GM19239 (cell line): ENCODE data around the gene CYLD.
A peak's percentile ranks its signal among the peaks of the same experiment; 100 is the strongest.

ENCODE experiments used
- DNase-seq: peaks from one replicate; pipeline ENCODE4 v3.0.0; 2011; ENCODE audit warnings: low spot score; ENCODE audit not compliant: insufficient read length
- FAIRE-seq: peaks from 2 replicates; lab custom pipeline; 2011; peaks lifted over from hg19 to GRCh38; lab: Jason Lieb, UNC

CYLD gene

GRCh38 chr16:50736448-50736847 lies 5.4 kb upstream of the CYLD start:
- no peak for FAIRE-seq
- DNase-seq = no peak

GRCh38 chr16:50737420-50737959 lies 4.4 kb upstream of the CYLD start:
- DNase-seq (no peak), FAIRE-seq (no peak)

- FAIRE-seq = no peak
- DNase-seq = no peak
Observed at GRCh38 chr16:50739031-50739430, 2.9 kb upstream of the CYLD start.

- FAIRE-seq (peak; percentile 76), DNase-seq (no peak)
Observed at GRCh38 chr16:50740736-50741135, 1.1 kb upstream of the CYLD start.

GRCh38 chr16:50741225-50741780 lies 583 bp upstream of the CYLD start:
- DNase-seq = no peak

GRCh38 chr16:50742576-50743200 lies 802 bp downstream of the CYLD start:
- peak; percentile 33 for DNase-seq
- FAIRE-seq = peak; percentile 78

More at GRCh38 chr16:50741225-50741780, 583 bp upstream of the CYLD start:
- FAIRE-seq = no peak

GRCh38 chr16:50743581-50744225 lies 1.8 kb downstream of the CYLD start:
- DNase-seq (no peak), FAIRE-seq (peak; percentile 63)

- FAIRE-seq (peak; percentile 72), DNase-seq (no peak)
Observed at GRCh38 chr16:50744881-50745280, 3.0 kb downstream of the CYLD start.

GRCh38 chr16:50745940-50746339 lies 4.1 kb downstream of the CYLD start:
- no peak for DNase-seq
- no peak for FAIRE-seq

GRCh38 chr16:50747207-50747956 lies 5.5 kb downstream of the CYLD start:
- FAIRE-seq = peak; percentile 95

GRCh38 chr16:50751528-50751927 lies 9.6 kb downstream of the CYLD start:
- FAIRE-seq (no peak), DNase-seq (no peak)

More at GRCh38 chr16:50747207-50747956, 5.5 kb downstream of the CYLD start:
- DNase-seq = no peak

GRCh38 chr16:50752471-50753235 lies 10.8 kb downstream of the CYLD start:
- FAIRE-seq (no peak), DNase-seq (no peak)

- FAIRE-seq = peak; percentile 61
- no peak for DNase-seq
Observed at GRCh38 chr16:50756473-50756872, 14.6 kb downstream of the CYLD start.

GRCh38 chr16:50761267-50761666 lies 19.4 kb downstream of the CYLD start:
- DNase-seq = no peak
- no peak for FAIRE-seq

GRCh38 chr16:50762241-50762640 lies 20.4 kb downstream of the CYLD start:
- FAIRE-seq (no peak), DNase-seq (no peak)

- DNase-seq (no peak), FAIRE-seq (no peak)
Observed at GRCh38 chr16:50763211-50763610, 21.3 kb downstream of the CYLD start.

- no peak for DNase-seq
- FAIRE-seq = no peak
Observed at GRCh38 chr16:50765260-50765659, 23.4 kb downstream of the CYLD start.

GRCh38 chr16:50765861-50766260 lies 24.0 kb downstream of the CYLD start:
- FAIRE-seq (no peak), DNase-seq (no peak)

GRCh38 chr16:50767197-50767596 lies 25.3 kb downstream of the CYLD start:
- FAIRE-seq (no peak), DNase-seq (no peak)

GRCh38 chr16:50771366-50771765 lies 29.5 kb downstream of the CYLD start:
- no peak for FAIRE-seq

More at GRCh38 chr16:50771366-50771765, 29.5 kb downstream of the CYLD start:
- no peak for DNase-seq
